CD4-positive, CD25-positive, alpha-beta regulatory T cell (primary cell): ENCODE results near the gene DHRS3. TPM values are rescaled to one million over a fixed set of nuclear protein-coding genes. Genes with fewer than 3 reads are reported as not detected.

Source experiments
- ATAC-seq, 2 donors: fragments of 150-1000 bp; cut with Tn5 transposase; one replicate each; pipeline ENCODE4 v1.10.0; 2021; ENCODE audit warnings: low read depth in 2 of 2, moderate number of reproducible peaks in 2 of 2, moderate library complexity in 1 of 2
- DNase-seq, 3 donors: peaks; one replicate each; pipeline versions ENCODE4 v3.0.0 to v3.0.0-alpha.2; 2012 to 2022; ENCODE audit warnings: mixed read lengths in 1 of 3
- H3K27ac ChIP-seq: one replicate; pipeline ENCODE4 v1.7.0; 2013; ENCODE audit warnings: mild to moderate bottlenecking, low read length; ENCODE audit not compliant: insufficient read depth, poor library complexity, severe bottlenecking
- H3K27me3 ChIP-seq: one replicate; pipeline ENCODE4 v1.7.0; 2013; ENCODE audit warnings: low read length; ENCODE audit not compliant: control insufficient read depth, insufficient read depth
- H3K36me3 ChIP-seq: one replicate; pipeline ENCODE4 v1.7.0; 2013; ENCODE audit warnings: mild to moderate bottlenecking, low read length, moderate library complexity; ENCODE audit not compliant: control insufficient read depth, insufficient read depth
- H3K4me1 ChIP-seq: 2 replicates; pipeline ENCODE4 v1.7.0; 2013; ENCODE audit warnings: mild to moderate bottlenecking, low read length; ENCODE audit not compliant: insufficient read depth, control insufficient read depth, poor library complexity, severe bottlenecking
- H3K4me3 ChIP-seq: one replicate; pipeline ENCODE4 v1.7.0; 2013; ENCODE audit warnings: low read depth, mild to moderate bottlenecking, low read length, moderate library complexity
- H3K9me3 ChIP-seq, 2 experiments: 1 replicate in 1 of 2; 2 replicates in 1 of 2; pipeline ENCODE4 v1.7.0; 2013; ENCODE audit warnings: low read length in 2 of 2, mild to moderate bottlenecking in 1 of 2, moderate library complexity in 1 of 2; ENCODE audit not compliant: control insufficient read depth in 2 of 2
- H3K27ac Mint-ChIP-seq, 3 donors: one replicate each; pipeline ENCODE4 v1.8.0; 2020 to 2022; ENCODE audit warnings: mild to moderate bottlenecking in 3 of 3, mixed read lengths in 3 of 3, moderate library complexity in 2 of 3
- H3K27me3 Mint-ChIP-seq: one replicate; pipeline ENCODE4 v1.8.0; 2022; ENCODE audit warnings: mild to moderate bottlenecking, mixed read lengths
- H3K36me3 Mint-ChIP-seq: one replicate; pipeline ENCODE4 v1.8.0; 2020; ENCODE audit warnings: mixed read lengths
- H3K4me1 Mint-ChIP-seq, 4 donors: one replicate each; pipeline ENCODE4 v1.8.0; 2020 to 2022; ENCODE audit warnings: mixed read lengths in 4 of 4, mild to moderate bottlenecking in 1 of 4
- H3K4me3 Mint-ChIP-seq, 4 donors: one replicate each; pipeline ENCODE4 v1.8.0; 2020 to 2022; ENCODE audit warnings: mild to moderate bottlenecking in 4 of 4, mixed read lengths in 4 of 4, moderate library complexity in 3 of 4
- H3K9me3 Mint-ChIP-seq, 7 donors: one replicate each; pipeline ENCODE4 v1.8.0; 2020 to 2022; ENCODE audit warnings: mixed read lengths in 7 of 7, mild to moderate bottlenecking in 3 of 7, moderate library complexity in 2 of 7
- polyA plus RNA-seq, 4 donors: library from polyadenylated mRNA; unstranded; fragments of 300-500 nt; fragmentation: Illumina TruSeq; gene quantifications; one replicate each; pipeline ENCODE4 v1.2.3, GENCODE V29; 2021
- total RNA-seq: library from RNA; stranded (reverse); gene quantifications from one replicate; pipeline ENCODE4 v1.2.3, GENCODE V29; 2022

Gene DHRS3
- total and polyA plus RNA-seq, 5 donors from 2014 or later = 8.8 to 25.6 (median 15.2) TPM

- Histone ChIP-seq H3K27me3 (no peaks in the 10 kb centered on the region), H3K4me1 (peaks cover 9% of the 10 kb centered on the region), H3K9me3 (no peaks in the 10 kb centered on the region), H3K27ac (no peak overlapping the region), H3K36me3 (no peaks in the 10 kb centered on the region), H3K4me3 (no peak overlapping the region)
- DNase-seq (no peak), ATAC-seq (no peak)
- peaks cover 12% of the 10 kb centered on the region for H3K27me3 Mint-ChIP-seq
- H3K4me3 Mint-ChIP-seq = peak overlapping the region in 3 of 4 donors; percentile 76 to 83 (median 82)
- H3K4me1 Mint-ChIP-seq = peaks cover 0 to 45% (median 17%) of the 10 kb centered on the region in 4 donors
- peaks cover 0 to 3% (median 0%) of the 10 kb centered on the region in 7 donors for H3K9me3 Mint-ChIP-seq
- no peaks in the 10 kb centered on the region for H3K36me3 Mint-ChIP-seq
- peak overlapping the region; percentile 60 to 92 (median 81) for H3K27ac Mint-ChIP-seq
Measured at GRCh38 chr1:12594490-12594889, 23.5 kb downstream of the DHRS3 start.

- Mint-ChIP-seq H3K4me3 (no peak overlapping the region), H3K4me1 (peaks cover 0 to 46% (median 16%) of the 10 kb centered on the region in 4 donors), H3K27ac (peak overlapping the region in 1 of 3 donors; percentile 25), H3K27me3 (peaks cover 12% of the 10 kb centered on the region), H3K36me3 (no peaks in the 10 kb centered on the region), H3K9me3 (peaks cover 0 to 2% (median 0%) of the 10 kb centered on the region in 7 donors)
- H3K27ac ChIP-seq = no peak overlapping the region
- no peaks in the 10 kb centered on the region for H3K27me3 ChIP-seq
- DNase-seq = no peak
- no peaks in the 10 kb centered on the region for H3K9me3 ChIP-seq
- no peaks in the 10 kb centered on the region for H3K36me3 ChIP-seq
- no peak for ATAC-seq
- H3K4me1 ChIP-seq = peaks cover 9% of the 10 kb centered on the region
- H3K4me3 ChIP-seq = no peak overlapping the region
Measured at GRCh38 chr1:12593621-12594066, 24.4 kb downstream of the DHRS3 start.

GRCh38 chr1:12592496-12592895 lies 25.5 kb downstream of the DHRS3 start:
- no peak overlapping the region for H3K4me3 Mint-ChIP-seq
- ATAC-seq (no peak), DNase-seq (no peak)
- no peaks in the 10 kb centered on the region for H3K36me3 ChIP-seq
- no peaks in the 10 kb centered on the region for H3K27me3 ChIP-seq
- peaks cover 0 to 44% (median 18%) of the 10 kb centered on the region in 4 donors for H3K4me1 Mint-ChIP-seq
- peaks cover 7% of the 10 kb centered on the region for H3K36me3 Mint-ChIP-seq
- no peak overlapping the region for H3K27ac ChIP-seq
- no peak overlapping the region for H3K4me3 ChIP-seq
- peaks cover 11% of the 10 kb centered on the region for H3K27me3 Mint-ChIP-seq
- peak overlapping the region in 2 of 3 donors; percentile 53 to 80 for H3K27ac Mint-ChIP-seq
- peaks cover 0 to 2% (median 0%) of the 10 kb centered on the region in 7 donors for H3K9me3 Mint-ChIP-seq
- H3K9me3 ChIP-seq = no peaks in the 10 kb centered on the region
- H3K4me1 ChIP-seq = peaks cover 9% of the 10 kb centered on the region

GRCh38 chr1:12591267-12591938 lies 26.6 kb downstream of the DHRS3 start:
- H3K4me3 Mint-ChIP-seq = no peak overlapping the region
- peaks cover 9% of the 10 kb centered on the region for H3K4me1 ChIP-seq
- no peaks in the 10 kb centered on the region for H3K9me3 ChIP-seq
- H3K36me3 ChIP-seq = no peaks in the 10 kb centered on the region
- no peaks in the 10 kb centered on the region for H3K27me3 ChIP-seq
- H3K27ac ChIP-seq = no peak overlapping the region
- H3K36me3 Mint-ChIP-seq = peaks cover 7% of the 10 kb centered on the region
- peaks cover 0 to 2% (median 0%) of the 10 kb centered on the region in 7 donors for H3K9me3 Mint-ChIP-seq
- no peak for DNase-seq
- H3K4me3 ChIP-seq = no peak overlapping the region
- H3K27me3 Mint-ChIP-seq = peaks cover 10% of the 10 kb centered on the region
- H3K4me1 Mint-ChIP-seq = peaks cover 0 to 40% (median 17%) of the 10 kb centered on the region in 4 donors
- ATAC-seq = no peak
- no peak overlapping the region for H3K27ac Mint-ChIP-seq

- peaks cover 7% of the 10 kb centered on the region for H3K36me3 Mint-ChIP-seq
- H3K27ac Mint-ChIP-seq = peak overlapping the region in 1 of 3 donors; percentile 71
Measured at GRCh38 chr1:12588695-12589094, 29.3 kb downstream of the DHRS3 start.

GRCh38 chr1:12587981-12588640 lies 29.9 kb downstream of the DHRS3 start:
- peak overlapping the region in 2 of 3 donors; percentile 1 to 71 for H3K27ac Mint-ChIP-seq

More at GRCh38 chr1:12588695-12589094, 29.3 kb downstream of the DHRS3 start:
- ATAC-seq = no peak
- no peaks in the 10 kb centered on the region for H3K4me1 ChIP-seq
- Mint-ChIP-seq H3K9me3 (no peaks in the 10 kb centered on the region), H3K4me1 (peaks cover 0 to 28% (median 8%) of the 10 kb centered on the region in 4 donors), H3K27me3 (peaks cover 4% of the 10 kb centered on the region), H3K4me3 (no peak overlapping the region)
- no peak for DNase-seq
- H3K27me3 ChIP-seq = no peaks in the 10 kb centered on the region
- no peaks in the 10 kb centered on the region for H3K36me3 ChIP-seq
- H3K27ac ChIP-seq = no peak overlapping the region
- H3K9me3 ChIP-seq = no peaks in the 10 kb centered on the region
- no peak overlapping the region for H3K4me3 ChIP-seq

GRCh38 chr1:12585951-12586942 lies 31.8 kb downstream of the DHRS3 start:
- Histone ChIP-seq H3K27me3 (no peaks in the 10 kb centered on the region), H3K4me1 (no peaks in the 10 kb centered on the region), H3K27ac (no peak overlapping the region), H3K4me3 (no peak overlapping the region), H3K36me3 (no peaks in the 10 kb centered on the region), H3K9me3 (no peaks in the 10 kb centered on the region)
- Mint-ChIP-seq H3K27ac (peak overlapping the region in 1 of 3 donors; percentile 42), H3K27me3 (peaks cover 4% of the 10 kb centered on the region), H3K9me3 (no peaks in the 10 kb centered on the region), H3K4me3 (no peak overlapping the region), H3K4me1 (peaks cover 0 to 15% (median 5%) of the 10 kb centered on the region in 4 donors), H3K36me3 (peaks cover 7% of the 10 kb centered on the region)
- ATAC-seq = no peak
- no peak for DNase-seq

More at GRCh38 chr1:12587981-12588640, 29.9 kb downstream of the DHRS3 start:
- H3K4me3 ChIP-seq = no peak overlapping the region
- DNase-seq (no peak), ATAC-seq (peak in 1 of 2 donors; percentile 63)
- Mint-ChIP-seq H3K4me1 (peaks cover 0 to 25% (median 7%) of the 10 kb centered on the region in 4 donors), H3K9me3 (no peaks in the 10 kb centered on the region), H3K27me3 (peaks cover 4% of the 10 kb centered on the region), H3K36me3 (peaks cover 7% of the 10 kb centered on the region), H3K4me3 (no peak overlapping the region)
- H3K27ac ChIP-seq = no peak overlapping the region
- no peaks in the 10 kb centered on the region for H3K36me3 ChIP-seq
- H3K4me1 ChIP-seq = no peaks in the 10 kb centered on the region
- no peaks in the 10 kb centered on the region for H3K27me3 ChIP-seq
- no peaks in the 10 kb centered on the region for H3K9me3 ChIP-seq
